Mammary epithelial cell (primary cell): ENCODE results near the gene RAI14.

ENCODE experiments used
- CTCF ChIP-seq, 2 donors: IDR thresholded peaks in 1 of 2; conservative IDR thresholded peaks in 1 of 2; 2 replicates each; pipeline ENCODE4 v1.5.1; 2011 to 2012; ENCODE audit warnings: inconsistent platforms in 2 of 2, low read length in 2 of 2, mild to moderate bottlenecking in 2 of 2, control low read depth in 1 of 2, low read depth in 1 of 2; ENCODE audit not compliant: insufficient read depth in 1 of 2; ENCODE audit errors: extremely low read depth in 1 of 2
- EZH2 ChIP-seq: IDR thresholded peaks from 2 replicates; pipeline ENCODE4 v1.6.1; 2012; ENCODE audit warnings: low read length, inconsistent platforms, borderline replicate concordance

DNA sequence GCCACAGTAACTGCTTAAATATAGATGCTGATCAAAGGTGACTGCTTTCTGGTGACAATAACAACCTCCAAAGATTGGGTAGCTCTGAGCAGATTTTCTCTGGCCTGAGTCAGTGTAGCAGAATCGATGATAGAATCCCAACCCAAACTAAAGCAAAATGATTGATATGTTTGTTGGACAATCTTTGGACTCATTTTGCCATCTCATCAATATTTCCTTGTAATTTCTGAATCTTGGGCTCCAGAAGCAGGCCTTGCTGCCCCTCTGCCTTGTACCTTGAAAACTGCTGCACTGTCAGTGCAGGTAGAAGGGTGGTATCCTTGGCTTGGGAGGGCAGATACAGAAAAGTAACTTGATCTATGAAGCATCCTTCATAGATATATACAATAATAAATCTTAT, 201.8 kb downstream of the RAI14 start:
- TF ChIP-seq CTCF (conservative IDR thresholded peaks at IDR 0.05 in 1 of 2, IDR thresholded peaks at IDR 0.05 in 1 of 2; ENCODE audit: extremely low read depth in 1 of 2, insufficient read depth in 1 of 2, low read depth in 1 of 2, low read length in 2 of 2) = no peak
- no peak for TF ChIP-seq EZH2
